ENCODE measurements around the gene SCGB2B2.

DNA sequence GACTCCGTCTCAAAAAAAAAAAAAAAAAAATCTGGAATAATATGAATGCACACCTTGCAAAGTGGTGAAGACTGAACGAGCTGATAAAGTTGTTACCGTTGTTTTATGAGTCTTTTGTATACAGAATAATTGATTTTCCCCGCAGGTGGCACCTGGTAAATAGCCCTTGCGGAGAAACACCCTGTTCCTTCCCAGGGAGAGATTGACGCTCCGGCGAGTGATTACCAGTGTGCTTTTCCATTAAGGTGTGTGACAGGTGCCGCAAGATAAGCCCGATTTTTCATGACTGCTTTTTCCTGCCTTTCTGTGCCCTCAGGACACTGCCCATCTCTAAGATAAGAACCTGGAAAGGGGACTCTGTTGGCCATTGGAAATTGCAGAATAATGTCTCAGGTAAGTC, 1.5 kb upstream of the SCGB2B2 start:
- no peak for TF ChIP-seq POLR2A (IDR thresholded peaks at IDR 0.05)
- TF ChIP-seq CTCF (IDR thresholded peaks at IDR 0.05), result no peak

Data from lower leg skin (tissue), 3 donors.